Omental fat pad (tissue), 4 donors: ENCODE measurements around the gene MAPK8IP3. TPM values are rescaled to one million over a fixed set of nuclear protein-coding genes. Genes with fewer than 3 reads are reported as not detected.

Experiments
- ATAC-seq: fragments of 150-250 bp; one replicate; pipeline ENCODE4 v1.9.1; 2016; ENCODE audit warnings: mild to moderate bottlenecking, moderate library complexity; ENCODE audit not compliant: low FRiP score
- DNase-seq: peaks from one replicate; pipeline ENCODE4 v3.0.0-alpha.2; 2019; ENCODE audit warnings: low spot score
- total RNA-seq, 4 donors: library from RNA; depleted of rRNA; stranded (reverse); fragments of >200 nt; gene quantifications; one replicate each; pipeline ENCODE4 v1.1.0, GENCODE V29; 2016
- TF ChIP-seq, protein P1 (sequence below), 3 donors: fragments of 450-650 bp; IDR thresholded peaks; one replicate each; pipeline ENCODE4 v1.5.1; 2016 to 2017; ENCODE audit warnings: antibody characterized with exemption in 3 of 3, mild to moderate bottlenecking in 3 of 3, moderate library complexity in 2 of 3

Gene MAPK8IP3
- total RNA-seq, 4 donors from 2014 or later = 27.3 to 73.3 (median 51.6) TPM

DNA sequence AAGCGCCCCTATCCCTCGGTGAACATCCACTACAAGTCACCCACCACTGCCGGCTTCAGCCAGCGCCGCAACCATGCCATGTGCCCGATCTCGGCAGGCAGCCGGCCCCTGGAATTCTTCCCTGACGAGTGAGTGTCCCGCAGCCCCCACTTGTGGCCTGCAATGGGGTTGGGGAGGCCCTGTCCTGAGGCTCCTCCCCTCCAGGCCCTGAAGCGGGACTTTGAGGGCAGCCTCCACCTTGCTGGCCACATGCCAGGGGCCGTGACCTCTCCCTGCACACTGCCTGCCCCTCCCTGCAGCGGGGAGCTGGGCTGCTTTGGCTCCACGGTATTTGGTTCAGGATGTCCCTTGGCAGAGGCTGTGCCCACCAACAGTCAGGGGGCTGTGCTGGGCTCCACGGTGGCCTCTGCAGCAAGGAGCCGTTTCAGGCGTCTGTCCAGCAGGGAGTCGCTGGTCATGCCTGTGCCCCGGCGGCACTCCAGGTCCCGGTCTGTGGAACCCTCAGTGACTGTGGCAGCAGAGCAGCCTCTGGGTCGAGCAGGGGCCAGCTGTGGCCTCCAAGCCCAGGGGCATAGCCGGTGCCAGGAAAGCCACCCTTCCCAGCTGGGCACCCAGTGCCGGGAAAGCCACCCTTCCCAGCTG lies 57.0 kb downstream of the MAPK8IP3 start:
- ATAC-seq (no peak), DNase-seq (no peak)
- TF ChIP-seq, protein P1, sequence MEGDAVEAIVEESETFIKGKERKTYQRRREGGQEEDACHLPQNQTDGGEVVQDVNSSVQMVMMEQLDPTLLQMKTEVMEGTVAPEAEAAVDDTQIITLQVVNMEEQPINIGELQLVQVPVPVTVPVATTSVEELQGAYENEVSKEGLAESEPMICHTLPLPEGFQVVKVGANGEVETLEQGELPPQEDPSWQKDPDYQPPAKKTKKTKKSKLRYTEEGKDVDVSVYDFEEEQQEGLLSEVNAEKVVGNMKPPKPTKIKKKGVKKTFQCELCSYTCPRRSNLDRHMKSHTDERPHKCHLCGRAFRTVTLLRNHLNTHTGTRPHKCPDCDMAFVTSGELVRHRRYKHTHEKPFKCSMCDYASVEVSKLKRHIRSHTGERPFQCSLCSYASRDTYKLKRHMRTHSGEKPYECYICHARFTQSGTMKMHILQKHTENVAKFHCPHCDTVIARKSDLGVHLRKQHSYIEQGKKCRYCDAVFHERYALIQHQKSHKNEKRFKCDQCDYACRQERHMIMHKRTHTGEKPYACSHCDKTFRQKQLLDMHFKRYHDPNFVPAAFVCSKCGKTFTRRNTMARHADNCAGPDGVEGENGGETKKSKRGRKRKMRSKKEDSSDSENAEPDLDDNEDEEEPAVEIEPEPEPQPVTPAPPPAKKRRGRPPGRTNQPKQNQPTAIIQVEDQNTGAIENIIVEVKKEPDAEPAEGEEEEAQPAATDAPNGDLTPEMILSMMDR (IDR thresholded peaks at IDR 0.05) = no peak

DNA sequence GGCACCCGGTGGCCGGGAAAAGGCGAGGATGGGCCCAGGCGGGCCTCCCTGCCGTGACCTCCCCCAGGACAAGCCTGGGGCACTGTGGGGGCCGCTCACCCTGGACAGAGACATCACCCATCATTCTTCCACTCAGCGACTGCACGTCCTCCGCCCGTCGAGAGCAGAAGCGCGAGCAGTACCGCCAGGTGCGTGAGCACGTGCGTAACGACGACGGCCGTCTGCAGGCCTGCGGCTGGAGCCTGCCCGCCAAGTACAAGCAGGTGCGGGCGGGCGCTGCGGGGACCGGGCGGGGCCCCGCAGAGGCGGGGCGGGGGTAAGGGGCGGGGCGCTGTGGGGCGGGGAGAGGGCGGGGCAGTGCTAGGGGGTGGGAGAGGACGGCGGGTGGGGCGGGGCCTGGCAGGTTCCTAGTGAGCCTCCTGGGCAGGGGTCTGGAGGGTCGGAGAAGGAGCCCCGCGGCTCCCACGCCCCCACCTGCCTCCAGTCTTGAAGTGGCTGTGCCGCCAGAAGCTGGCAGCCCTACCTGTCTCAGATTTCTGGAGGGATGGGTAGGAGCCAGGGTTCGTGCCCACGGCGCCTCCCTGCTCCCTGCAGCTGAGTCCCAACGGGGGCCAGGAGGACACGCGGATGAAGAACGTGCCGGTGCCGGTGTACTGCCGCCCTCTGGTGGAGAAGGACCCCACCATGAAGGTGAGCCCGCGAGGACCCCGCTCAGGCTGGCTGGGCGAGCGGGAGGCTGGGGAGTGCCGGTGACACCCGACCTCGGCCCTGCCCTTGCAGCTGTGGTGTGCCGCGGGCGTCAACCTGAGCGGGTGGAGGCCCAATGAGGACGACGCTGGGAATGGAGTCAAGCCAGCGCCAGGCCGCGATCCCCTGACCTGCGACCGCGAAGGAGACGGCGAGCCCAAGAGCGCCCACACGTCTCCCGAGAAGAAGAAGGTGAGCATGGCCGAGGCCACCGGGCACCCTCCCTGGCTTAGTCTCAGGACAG lies 57.8 kb downstream of the MAPK8IP3 start:
- DNase-seq = no peak
- TF ChIP-seq, protein P1 (IDR thresholded peaks at IDR 0.05) = no peak
- no peak for ATAC-seq

DNA sequence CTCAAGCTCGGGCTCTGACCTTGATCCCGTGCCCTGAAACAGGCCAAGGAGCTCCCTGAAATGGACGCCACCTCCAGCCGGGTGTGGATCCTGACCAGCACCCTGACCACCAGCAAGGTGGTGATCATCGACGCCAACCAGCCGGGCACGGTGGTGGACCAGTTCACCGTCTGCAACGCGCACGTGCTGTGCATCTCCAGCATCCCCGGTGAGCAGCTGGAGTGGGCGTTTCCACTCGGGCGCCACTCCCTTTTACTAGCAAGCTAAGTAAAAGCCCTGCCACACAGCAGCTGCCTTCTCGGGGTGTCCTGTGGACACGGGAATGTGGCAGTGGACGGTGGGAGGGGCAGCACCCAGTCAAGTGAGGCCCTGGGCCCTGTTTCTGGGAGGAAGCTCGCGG lies 59.0 kb downstream of the MAPK8IP3 start:
- DNase-seq (no peak), ATAC-seq (no peak)
- TF ChIP-seq, protein P1 (IDR thresholded peaks at IDR 0.05) = no peak

DNA sequence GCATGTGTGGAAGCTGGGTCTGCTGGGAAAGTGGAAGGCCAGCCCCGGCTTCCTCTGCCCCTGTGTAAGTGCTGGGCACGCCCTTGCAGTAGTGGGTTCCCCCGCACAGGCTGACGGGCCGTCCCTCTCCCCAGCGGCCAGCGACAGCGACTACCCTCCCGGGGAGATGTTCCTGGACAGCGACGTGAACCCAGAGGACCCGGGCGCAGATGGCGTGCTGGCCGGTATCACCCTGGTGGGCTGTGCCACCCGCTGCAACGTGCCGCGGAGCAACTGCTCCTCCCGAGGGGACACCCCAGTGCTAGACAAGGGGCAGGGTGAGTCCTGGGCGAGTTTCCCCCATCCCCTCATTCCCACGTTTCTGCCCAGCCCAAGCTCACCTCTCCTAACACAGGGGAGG lies 59.8 kb downstream of the MAPK8IP3 start:
- DNase-seq (no peak), ATAC-seq (no peak)
- TF ChIP-seq, protein P1 (IDR thresholded peaks at IDR 0.05) = no peak

DNA sequence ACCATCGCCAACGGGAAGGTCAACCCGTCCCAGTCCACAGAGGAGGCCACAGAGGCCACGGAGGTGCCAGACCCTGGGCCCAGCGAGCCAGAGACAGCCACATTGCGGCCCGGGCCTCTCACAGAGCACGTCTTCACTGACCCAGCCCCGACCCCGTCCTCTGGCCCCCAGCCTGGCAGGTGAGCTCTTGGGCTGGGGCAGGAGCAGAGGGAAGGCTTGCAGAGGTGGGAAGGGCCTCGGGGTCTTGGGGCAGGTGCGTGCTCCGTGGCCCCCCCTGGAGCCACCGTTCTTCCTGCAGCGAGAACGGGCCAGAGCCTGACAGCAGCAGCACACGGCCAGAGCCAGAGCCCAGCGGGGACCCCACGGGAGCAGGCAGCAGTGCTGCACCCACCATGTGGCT lies 60.2 kb downstream of the MAPK8IP3 start:
- ATAC-seq (no peak), DNase-seq (no peak)
- TF ChIP-seq, protein P1 (IDR thresholded peaks at IDR 0.05) = no peak

DNA sequence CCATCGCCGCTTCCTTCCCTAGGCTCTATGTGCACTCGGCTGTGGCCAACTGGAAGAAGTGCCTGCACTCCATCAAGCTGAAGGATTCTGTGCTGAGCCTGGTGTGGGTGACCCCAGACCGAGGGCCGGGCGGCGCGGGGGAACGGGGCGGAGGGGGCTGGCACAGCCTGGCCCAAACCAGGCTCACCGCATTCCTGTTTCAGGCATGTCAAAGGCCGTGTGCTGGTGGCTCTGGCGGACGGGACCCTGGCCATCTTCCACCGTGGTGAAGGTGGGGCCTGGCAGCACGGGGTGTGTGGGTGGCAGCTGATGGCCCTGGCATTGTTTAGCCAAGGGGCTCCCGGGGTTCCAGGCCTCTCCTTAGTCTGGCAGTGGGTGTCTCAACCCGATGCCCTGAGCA lies 60.7 kb downstream of the MAPK8IP3 start:
- TF ChIP-seq, protein P1 (IDR thresholded peaks at IDR 0.05) = no peak
- no peak for ATAC-seq
- DNase-seq = no peak
